Hematopoietic multipotent progenitor cell (in vitro differentiated cells): ENCODE results near the gene PSEN1. TPM values are rescaled to one million over a fixed set of nuclear protein-coding genes. Genes with fewer than 3 reads are reported as not detected.

Experiments
- DNase-seq, 3 donors: peaks; one replicate each; pipeline ENCODE4 v3.0.0-alpha.2; 2011 to 2015; ENCODE audit warnings: low read depth in 2 of 3, low spot score in 2 of 3
- total RNA-seq: library from RNA; depleted of rRNA; stranded (reverse); fragments of >200 nt; gene quantifications from one replicate; pipeline ENCODE4 v1.2.3, GENCODE V29; 2012

The PSEN1 gene
- total RNA-seq, 1 donor: 43.6 TPM

DNA sequence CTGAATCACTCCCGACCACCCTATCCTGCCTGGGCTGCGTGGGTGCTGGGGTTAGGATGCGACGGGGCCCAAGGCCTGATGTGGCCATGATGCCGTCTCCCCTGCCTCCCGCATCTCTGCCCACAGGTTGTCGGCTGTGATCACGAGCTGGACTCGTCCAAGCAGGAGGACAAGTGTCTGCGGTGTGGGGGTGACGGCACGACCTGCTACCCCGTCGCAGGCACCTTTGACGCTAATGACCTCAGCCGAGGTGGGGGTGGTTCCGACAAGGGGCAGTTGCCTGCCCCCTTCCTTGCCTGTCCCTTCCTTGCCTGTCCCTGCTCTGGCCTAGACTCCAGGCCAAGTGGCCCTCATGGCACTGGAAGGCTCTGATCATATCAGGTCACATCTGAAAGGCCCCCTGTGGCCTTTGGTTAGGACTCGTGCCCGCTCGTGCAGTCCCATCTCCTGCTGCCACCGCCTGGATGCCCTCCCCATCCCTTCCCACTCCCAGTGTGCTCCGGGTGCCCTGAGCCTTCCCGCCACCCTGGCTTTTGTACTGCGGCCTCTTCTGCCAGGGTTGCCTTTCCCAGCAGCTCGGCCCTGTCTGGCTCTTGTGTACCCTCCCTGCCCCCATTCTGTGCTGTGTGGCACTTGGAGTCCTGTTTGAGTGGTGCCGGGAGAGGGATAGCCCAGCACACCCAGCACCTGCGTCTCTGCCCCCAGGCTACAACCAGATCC, 114.6 kb downstream of the PSEN1 start:
- DNase-seq: no peak

DNA sequence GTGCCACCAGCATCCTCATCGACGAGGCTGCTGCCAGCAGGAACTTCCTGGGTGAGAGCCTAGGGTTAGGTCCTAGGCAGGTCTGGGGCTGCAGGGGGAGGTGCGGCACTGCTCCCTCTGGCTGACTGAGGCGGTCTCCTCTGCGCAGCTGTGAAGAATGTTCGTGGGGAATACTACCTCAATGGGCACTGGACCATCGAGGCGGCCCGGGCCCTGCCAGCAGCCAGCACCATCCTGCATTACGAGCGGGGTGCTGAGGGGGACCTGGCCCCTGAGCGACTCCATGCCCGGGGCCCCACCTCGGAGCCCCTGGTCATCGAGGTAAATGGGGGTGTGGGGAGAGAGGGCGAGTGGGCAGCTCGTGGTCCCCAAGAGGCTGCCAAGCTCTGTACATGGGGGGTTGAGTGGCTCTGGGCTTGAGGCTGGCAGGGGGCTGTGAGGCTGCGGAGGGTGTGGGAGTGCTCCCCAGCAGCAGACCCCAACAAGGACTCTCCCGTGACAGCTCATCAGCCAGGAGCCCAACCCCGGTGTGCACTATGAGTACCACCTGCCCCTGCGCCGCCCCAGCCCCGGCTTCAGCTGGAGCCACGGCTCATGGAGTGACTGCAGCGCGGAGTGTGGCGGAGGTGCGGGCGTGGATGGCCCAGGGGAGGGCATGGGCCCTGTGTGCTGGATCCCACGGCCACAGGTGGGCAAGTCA, 115.4 kb downstream of the PSEN1 start:
- DNase-seq: no peak

DNA sequence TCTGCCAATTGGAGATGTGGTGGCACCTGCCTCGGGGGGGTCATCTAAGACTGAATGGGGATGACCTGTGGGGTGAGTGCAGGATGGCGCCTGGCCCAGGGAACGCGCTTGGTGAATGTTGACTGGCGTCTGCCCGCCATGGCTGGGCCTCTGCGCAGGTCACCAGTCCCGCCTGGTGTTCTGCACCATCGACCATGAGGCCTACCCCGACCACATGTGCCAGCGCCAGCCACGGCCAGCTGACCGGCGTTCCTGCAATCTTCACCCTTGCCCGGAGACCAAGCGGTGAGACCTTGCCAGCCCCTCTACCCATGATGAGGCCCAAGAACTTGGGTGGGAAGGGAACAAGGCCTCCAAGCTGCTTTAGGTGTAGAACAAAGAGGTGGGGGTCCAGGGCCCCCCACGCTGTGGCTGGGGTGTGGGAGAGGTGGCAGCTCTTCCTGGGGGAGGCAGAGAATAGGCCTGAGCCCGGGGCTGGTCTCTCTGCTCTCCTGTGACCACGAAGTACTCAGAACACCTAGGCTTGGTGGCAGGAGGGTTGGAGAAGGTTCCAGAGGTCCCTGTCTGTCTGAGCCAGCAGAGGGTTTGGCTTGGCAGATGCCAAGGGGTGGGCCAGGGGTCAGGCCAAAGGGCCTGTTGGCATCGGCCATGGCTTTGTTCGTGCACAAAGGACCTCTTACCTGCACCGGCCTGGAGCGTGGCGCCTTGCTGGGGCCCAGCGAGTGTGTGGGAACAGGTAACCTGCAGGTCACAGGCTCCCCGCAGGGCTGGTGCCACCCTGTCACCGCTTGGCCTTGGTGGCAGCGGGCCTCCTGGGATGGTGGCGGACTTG, 116.4 kb downstream of the PSEN1 start:
- DNase-seq: no peak

DNA sequence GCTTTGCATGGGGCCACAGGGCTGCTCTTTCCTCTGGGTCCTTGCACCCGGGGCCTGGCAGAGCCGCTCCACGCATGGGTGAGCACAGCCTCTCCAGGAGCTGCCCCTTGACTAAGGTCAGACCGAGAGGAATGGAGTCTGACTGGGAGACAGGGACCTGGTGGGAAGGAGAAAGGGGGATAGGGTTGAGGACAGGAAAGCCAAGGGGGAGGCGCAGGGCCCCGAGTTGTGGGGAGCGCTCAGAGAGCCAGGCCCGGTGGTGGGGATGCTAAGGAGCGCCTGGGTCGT, 117.0 kb downstream of the PSEN1 start:
- no peak for DNase-seq

DNA sequence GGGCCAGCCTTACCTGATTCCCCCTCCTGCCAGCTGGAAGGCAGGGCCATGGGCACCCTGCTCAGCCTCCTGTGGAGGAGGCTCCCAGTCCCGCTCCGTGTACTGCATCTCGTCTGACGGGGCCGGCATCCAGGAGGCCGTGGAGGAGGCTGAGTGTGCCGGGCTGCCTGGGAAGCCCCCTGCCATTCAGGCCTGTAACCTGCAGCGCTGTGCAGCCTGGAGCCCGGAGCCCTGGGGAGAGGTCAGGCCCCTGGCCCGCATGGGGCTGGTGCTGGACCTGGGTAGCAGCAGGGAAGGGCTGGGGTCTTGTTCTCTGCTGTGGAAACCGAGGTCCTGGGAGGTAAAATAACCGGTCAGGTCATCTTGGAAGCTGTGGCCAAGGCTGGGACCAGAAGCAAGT, 117.4 kb downstream of the PSEN1 start:
- no peak for DNase-seq

DNA sequence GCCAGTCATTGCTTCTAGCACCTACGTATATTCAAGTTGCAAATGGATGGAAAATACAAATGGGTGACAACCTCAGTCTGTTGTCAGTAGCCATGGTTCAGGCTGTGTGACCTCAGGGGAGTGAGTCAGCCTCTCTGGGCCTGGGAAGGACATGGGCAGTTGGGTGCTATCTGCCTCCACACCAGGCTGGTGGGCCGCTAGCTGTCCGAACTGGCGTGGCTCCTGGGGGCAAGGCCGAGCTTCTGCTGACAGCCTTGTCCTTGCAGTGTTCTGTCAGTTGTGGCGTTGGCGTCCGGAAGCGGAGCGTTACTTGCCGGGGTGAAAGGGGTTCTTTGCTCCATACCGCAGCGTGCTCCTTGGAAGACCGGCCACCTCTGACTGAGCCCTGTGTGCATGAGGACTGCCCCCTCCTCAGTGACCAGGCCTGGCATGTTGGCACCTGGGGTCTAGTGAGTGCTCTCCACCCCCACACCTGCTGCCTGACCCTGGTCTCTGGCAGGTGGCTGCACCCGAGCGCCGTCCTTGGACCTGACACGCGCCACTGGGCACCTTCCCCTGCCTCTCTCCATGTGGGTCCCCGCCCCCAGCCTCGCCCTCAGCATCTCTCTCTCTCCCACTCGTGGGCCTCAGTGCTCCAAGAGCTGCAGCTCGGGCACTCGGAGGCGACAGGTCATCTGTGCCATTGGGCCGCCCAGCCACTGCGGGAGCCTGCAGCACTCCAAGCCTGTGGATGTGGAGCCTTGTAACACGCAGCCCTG, 118.1 kb downstream of the PSEN1 start:
- no peak for DNase-seq

DNA sequence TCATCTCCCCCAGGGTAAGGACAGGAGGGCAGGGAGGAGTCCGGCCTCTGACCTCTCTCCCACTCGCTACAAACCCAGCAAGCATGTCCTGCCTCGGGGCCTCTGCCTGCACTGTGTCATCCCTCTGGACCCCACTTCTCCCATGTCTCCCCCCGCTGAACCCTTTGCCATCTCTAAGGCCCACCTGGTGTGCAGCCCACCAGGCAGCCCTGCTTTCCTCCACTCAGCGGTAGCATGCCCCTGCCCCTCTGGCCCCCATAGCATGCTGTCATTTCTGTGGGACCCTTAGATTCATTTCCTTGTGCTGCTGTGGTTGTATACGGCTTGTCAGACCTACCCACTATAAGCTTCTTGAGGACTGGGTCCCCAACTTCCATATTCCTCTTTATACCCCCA, 118.7 kb downstream of the PSEN1 start:
- DNase-seq: no peak

DNA sequence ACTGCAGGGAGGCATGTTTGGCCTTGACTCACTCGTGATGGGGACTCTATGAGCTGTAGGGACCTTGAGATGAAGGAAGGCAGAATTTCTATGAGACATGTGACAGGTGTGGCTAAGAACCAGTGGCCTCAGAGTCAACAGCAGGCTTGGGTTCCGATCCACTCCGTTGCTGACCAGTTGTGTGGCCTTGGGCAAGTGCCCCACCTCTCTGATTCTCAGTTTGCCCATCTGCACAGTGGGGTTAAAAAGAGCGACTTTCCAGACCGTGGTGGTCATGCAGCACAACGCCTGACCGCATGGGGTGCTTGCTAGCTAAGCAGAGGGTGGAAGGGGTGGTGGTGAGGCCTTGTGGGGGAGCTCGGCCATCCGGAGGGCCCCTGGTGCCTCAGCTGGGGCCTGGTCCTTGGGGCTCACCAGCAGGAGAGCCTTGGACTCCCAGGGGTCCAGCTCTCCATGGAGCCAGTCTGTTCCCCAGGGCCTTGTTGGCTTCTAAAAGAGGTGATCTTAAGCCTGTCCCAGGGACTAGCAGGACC, 119.5 kb downstream of the PSEN1 start:
- DNase-seq: no peak

DNA sequence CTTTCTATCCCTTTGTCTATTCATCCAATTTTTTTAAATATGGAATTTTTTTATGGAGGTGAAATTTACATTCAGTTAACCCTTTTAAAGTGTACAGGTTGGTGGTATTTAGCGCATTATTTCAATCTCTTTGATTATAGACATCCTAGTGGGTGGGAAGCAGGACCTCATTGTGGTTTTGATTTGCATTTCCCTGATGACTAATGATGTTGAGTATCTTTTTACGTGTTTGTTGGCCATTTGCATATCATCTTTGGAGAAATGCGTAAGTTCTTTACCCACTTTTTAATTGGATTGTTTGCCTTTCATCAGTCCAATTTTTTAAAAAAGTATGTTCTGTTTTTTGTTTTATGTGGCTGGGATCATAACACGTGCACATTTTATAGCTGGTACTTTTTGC, 121.8 kb downstream of the PSEN1 start:
- DNase-seq: no peak

DNA sequence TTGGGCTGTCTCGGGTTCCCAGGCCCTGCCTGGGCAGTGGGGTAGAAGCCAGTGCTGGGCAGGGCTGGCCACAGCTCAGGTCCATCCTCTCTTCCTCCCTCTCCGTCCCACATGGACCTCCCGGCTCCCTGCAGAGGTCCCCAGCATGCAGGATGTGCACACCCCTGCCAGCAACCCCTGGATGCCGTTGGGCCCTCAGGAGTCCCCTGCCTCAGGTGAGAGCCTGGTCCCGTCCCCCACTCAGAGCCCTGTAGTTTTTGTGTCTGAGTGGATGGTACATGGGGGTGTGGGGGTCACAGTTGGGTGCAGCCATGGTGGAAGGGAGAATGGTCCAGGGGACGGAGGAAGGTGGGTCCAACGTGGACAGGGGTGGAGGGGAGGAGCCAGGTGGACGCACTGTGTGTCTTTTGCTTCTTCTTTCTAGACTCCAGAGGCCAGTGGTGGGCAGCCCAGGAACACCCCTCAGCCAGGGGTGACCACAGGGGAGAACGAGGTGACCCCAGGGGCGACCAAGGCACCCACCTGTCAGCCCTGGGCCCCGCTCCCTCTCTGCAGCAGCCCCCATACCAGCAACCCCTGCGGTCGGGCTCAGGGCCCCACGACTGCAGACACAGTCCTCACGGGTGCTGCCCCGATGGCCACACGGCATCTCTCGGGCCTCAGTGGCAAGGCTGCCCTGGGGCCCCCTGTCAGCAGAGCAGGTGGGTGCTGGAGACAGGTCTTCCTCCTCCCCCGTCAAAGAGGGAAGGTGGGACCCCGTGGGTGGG, 122.7 kb downstream of the PSEN1 start:
- DNase-seq: no peak

DNA sequence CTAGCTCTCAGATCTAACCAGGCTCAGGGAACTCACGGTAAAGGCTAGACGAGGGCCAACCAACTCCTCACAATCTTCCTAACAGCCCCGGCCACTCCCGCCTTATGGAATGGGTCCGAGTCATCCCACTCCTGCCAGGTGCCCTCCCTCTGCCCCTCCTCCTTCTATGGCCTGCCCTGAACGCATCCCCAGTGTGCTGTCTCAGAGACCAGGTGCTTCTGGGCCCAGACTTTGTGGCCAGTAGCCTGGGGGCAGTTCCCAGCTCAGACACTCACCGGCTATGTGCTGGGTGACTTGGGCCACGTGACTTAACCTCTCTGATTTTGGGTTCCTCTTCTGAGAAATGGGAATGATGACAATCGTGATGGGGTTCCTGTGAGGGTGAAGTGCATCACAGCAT, 123.5 kb downstream of the PSEN1 start:
- DNase-seq: no peak

DNA sequence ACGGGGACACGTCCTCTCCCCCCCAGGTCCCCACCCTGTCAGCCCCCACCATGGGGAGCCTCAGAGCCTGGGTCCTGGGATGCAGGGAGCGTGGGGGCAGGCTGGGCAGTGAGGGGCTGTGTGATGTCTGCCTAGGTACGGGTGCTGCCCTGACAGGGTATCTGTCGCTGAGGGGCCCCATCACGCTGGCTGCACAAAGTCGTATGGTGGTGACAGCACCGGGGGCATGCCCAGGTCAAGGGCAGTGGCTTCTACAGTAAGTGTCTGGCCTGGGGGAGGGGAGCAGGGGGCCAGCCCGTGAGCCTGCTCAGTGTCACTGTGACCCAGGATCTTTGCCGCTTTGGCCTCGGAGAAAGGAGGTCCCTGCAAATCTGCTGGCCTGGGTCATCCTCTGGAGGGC, 124.3 kb downstream of the PSEN1 start:
- no peak for DNase-seq

DNA sequence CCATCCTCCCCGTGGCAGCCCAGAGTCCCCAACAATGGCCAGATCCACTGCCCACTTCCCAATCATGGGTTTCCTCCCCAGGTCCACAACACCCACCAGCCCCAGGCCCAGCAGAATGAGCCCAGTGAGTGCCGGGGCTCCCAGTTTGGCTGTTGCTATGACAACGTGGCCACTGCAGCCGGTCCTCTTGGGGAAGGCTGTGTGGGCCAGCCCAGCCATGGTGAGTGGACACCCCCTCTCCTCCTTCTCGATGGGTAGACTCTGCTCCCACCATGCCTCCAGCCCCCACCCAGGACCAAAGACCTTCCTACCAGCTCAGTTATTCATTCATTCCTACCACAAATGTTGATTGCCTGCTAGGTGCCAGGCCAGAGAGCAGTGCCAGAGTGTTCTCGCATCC, 124.8 kb downstream of the PSEN1 start:
- DNase-seq: no peak

DNA sequence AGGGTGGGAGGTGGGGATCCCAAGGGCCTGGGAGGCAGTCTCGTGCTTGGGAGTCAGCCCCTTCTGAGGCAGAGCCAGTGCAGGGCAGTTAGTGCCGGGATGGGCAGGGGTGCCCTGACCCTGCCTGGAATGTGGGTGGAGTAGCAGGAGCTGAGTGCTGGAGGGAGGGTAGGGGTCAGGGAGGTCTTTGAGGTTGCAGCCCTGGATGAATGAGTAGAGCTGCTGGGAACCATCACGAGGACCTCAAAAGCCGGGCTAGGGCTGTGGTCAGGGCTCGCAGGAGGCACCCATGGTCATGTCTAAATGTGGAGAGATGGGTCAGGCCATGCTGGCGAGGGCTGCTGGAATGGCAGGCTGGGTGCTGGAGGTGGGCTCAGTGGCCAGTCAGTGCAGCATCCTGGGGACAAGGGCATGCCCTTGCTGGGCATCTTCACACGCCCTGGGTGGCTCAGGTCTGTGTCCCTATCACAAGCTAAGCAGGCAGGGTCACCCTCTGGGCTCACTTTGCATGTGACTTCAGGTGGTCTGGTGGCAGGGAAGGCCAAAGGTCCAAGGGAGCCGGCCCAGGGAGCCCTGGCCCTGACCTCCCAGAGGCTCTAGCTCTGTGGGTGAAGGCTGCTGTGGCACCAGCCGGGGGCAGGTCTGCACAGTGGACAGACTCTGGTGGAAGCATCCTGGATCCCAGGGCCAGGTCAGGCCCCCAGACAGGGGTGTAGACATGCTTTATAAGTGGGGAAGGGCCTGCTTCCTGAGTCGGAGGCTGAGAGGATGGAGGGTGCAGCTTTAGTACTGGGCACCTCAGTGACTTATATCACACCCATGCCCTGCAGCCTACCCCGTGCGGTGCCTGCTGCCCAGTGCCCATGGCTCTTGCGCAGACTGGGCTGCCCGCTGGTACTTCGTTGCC, 125.5 kb downstream of the PSEN1 start:
- no peak for DNase-seq

DNA sequence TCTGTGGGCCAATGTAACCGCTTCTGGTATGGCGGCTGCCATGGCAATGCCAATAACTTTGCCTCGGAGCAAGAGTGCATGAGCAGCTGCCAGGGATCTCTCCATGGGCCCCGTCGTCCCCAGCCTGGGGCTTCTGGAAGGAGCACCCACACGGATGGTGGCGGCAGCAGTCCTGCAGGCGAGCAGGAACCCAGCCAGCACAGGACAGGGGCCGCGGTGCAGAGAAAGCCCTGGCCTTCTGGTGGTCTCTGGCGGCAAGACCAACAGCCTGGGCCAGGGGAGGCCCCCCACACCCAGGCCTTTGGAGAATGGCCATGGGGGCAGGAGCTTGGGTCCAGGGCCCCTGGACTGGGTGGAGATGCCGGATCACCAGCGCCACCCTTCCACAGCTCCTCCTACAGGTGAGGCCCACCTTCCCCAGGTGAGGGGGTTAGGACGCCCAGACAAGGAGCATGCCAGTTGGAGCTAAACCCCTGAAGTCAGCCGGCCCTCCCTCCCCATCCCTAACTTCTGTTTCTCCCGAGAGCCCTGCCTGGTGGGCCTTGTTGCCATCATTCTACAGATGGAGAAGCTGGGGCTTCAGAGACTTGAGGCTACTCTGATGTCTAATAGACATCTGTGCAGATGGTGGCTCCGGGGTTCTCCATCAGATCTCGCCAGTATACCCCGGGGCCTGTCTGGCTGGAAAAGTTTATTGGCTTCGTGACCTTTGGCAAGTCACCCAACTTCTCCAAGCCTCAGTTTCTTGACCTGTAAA, 126.3 kb downstream of the PSEN1 start:
- DNase-seq: no peak

DNA sequence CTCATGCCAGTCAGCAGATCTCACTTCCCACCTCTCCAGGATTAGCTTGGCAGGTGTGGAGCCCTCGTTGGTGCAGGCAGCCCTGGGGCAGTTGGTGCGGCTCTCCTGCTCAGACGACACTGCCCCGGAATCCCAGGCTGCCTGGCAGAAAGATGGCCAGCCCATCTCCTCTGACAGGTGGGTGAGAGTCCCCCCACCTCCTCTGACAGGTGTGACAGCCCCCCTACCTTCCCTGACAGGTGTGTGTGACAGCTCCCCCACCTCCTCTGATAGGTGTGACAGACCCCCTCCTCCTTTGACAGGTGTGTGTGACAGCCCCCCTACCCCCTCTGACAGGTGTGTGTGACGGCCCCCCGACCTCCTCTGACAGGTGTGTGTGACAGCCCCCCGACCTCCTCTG, 127.3 kb downstream of the PSEN1 start:
- no peak for DNase-seq

DNA sequence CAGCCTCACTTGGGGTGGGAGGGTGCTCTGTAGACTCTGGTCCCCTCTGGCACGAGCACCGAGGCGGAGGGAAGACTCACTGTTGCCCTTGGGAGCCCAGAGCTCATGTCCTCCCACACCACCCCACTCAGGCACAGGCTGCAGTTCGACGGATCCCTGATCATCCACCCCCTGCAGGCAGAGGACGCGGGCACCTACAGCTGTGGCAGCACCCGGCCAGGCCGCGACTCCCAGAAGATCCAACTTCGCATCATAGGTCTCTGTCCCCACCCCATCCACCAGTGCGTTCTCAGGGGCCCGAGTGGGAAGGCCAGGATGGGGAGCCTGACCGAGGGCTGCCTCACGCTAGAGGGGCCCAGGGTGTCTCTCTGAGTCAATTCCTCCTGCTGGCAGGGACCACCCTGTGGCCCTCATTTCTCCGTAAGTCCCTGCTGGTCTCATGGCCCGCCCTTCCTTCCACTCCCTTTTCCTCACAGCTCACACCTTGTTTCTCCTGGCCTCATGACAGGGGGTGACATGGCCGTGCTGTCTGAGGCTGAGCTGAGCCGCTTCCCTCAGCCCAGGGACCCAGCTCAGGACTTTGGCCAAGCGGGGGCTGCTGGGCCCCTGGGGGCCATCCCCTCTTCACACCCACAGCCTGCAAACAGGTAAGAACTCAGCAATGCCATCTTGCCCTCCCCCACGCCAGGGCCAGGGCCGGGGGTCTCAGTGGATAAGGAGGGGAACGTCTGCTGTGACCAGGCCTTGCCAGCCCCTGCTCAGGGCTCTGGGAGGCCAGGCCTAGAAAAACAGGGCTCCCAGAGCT, 128.0 kb downstream of the PSEN1 start:
- no peak for DNase-seq
